Neural cell (in vitro differentiated cells): ENCODE data around the gene ITLN2.
"Not testable (repeated sequence)": the region's sequence is repeated elsewhere in the genome, so short reads cannot be mapped to it uniquely, and the experiment has no call there.

Experiments
- POLR2AphosphoS5 ChIP-seq: IDR thresholded peaks from 2 replicates; pipeline ENCODE4 v1.6.1; 2012
- TF ChIP-seq, protein P1 (sequence below): fragments of 450-650 bp; IDR thresholded peaks from 2 replicates; pipeline ENCODE4 v1.5.1; 2014; ENCODE audit warnings: antibody characterized with exemption, mild to moderate bottlenecking, moderate library complexity; ENCODE audit not compliant: poor library complexity, severe bottlenecking

DNA sequence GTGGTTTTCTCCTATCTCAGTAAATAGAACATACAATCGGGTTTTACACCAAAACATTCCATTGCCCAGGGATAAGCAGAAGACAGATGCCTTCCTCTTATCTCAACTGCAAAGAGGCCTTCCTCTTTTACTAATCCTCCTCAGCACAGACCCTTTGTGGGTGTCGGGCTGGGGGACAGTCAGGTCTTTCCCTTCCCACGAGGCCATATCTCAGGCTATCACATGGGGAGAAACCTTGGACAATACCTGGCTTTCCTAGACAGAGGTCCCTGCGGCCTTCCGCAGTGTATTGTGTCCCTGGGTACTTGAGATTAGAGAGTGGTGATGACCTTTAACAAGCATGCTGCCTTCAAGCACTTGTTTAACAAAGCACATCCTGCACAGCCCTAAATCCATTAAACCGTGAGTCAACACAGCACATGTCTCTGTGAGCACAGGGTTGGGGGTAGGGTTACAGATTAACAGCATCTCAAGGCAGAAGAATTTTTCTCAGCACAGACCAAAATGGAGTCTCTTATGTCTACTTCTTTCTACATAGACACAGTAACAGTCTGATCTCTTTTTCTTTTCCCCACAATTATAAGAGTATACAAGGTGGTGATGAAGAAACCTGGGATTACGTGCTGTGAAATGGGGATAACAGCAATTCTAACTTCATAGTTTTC lies 5.3 kb downstream of the ITLN2 start:
- TF ChIP-seq, protein P1, sequence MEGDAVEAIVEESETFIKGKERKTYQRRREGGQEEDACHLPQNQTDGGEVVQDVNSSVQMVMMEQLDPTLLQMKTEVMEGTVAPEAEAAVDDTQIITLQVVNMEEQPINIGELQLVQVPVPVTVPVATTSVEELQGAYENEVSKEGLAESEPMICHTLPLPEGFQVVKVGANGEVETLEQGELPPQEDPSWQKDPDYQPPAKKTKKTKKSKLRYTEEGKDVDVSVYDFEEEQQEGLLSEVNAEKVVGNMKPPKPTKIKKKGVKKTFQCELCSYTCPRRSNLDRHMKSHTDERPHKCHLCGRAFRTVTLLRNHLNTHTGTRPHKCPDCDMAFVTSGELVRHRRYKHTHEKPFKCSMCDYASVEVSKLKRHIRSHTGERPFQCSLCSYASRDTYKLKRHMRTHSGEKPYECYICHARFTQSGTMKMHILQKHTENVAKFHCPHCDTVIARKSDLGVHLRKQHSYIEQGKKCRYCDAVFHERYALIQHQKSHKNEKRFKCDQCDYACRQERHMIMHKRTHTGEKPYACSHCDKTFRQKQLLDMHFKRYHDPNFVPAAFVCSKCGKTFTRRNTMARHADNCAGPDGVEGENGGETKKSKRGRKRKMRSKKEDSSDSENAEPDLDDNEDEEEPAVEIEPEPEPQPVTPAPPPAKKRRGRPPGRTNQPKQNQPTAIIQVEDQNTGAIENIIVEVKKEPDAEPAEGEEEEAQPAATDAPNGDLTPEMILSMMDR: not testable (repeated sequence)
- TF ChIP-seq POLR2AphosphoS5: not testable (repeated sequence)
